ENCODE measurements around the gene TXLNA.
A peak's percentile ranks its signal among the peaks of the same experiment; 100 is the strongest.

DNA sequence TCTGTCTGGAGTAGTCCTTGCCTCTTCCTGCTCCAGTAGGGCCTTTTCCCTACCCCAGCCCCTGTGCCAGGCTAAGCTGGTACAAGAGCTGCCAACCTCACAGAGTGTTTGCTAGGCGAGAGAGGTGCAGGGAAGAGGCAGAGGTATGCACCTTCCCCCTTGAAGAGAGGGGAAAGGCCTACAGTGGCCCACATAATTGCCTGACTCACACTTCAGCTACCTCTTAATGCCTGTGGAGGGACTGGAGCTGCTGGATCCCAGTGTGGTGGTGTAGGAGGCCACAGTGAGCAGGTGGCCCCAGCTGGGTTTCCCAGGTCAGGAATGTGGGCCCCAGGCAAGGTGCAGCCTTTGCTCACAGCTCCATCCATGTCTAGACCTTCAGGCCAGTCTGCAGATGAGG lies 17.6 kb downstream of the TXLNA start:
- TF ChIP-seq POLR2AphosphoS5 (IDR thresholded peaks at IDR 0.05) (no peak), POLR2A (IDR thresholded peaks at IDR 0.05) (peak in 1 of 4 donors; percentile 9), EP300 (IDR thresholded peaks at IDR 0.05) (no peak)
- TF ChIP-seq, protein P1, sequence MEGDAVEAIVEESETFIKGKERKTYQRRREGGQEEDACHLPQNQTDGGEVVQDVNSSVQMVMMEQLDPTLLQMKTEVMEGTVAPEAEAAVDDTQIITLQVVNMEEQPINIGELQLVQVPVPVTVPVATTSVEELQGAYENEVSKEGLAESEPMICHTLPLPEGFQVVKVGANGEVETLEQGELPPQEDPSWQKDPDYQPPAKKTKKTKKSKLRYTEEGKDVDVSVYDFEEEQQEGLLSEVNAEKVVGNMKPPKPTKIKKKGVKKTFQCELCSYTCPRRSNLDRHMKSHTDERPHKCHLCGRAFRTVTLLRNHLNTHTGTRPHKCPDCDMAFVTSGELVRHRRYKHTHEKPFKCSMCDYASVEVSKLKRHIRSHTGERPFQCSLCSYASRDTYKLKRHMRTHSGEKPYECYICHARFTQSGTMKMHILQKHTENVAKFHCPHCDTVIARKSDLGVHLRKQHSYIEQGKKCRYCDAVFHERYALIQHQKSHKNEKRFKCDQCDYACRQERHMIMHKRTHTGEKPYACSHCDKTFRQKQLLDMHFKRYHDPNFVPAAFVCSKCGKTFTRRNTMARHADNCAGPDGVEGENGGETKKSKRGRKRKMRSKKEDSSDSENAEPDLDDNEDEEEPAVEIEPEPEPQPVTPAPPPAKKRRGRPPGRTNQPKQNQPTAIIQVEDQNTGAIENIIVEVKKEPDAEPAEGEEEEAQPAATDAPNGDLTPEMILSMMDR (IDR thresholded peaks at IDR 0.05): no peak

All from upper lobe of left lung (tissue), 4 donors.